ENCODE results near the gene KLHDC7A. TPM values are rescaled to one million over a fixed set of nuclear protein-coding genes. Genes with fewer than 3 reads are reported as not detected.

KLHDC7A gene
- polyA plus RNA-seq, 1 donor = 4.0 TPM

DNA sequence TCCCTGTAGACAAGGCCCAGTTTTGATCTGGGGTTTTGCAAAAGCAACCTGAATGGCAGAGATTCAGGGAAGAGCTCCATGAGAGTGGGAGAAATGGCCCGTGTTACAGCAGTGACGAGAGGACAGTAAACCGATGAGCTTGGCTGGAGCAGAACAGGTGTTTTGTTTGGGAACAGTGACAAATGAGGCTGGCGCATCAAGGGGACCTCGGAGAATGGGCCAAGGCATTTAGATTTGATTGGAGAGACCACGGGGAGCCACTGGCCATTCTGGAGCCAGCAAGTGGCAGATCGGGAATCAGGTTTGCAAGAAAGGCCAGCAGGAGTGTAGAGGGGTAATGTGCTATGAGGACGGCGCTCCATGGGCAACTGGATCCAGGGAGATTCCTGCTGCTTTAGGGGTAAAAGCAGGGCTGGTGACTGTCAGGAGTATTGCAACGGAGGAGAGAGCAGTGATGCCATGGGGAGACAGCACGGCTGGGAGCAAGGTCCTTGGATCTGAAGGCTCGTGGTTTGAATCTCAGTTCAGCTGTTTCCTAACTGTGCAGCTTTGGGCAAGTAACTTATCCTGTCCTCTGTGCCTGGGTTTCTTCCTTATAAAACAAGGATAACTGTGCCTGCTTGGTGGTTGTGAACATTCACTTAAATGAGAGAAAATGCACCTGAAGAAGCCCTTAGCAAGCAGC, 9.9 kb upstream of the KLHDC7A start:
- DNase-seq = no peak
- Histone ChIP-seq H3K4me3 (ENCODE audit: low read length) (no peak overlapping the region), H3K27ac (ENCODE audit: low read length) (no peak overlapping the region), H3K36me3 (ENCODE audit: control insufficient read depth, insufficient read depth, low read length) (no peaks in the 10 kb centered on the region), H3K4me1 (ENCODE audit: control insufficient read depth, insufficient read depth, low read length) (no peaks in the 10 kb centered on the region), H3K9me3 (ENCODE audit: control insufficient read depth, low read depth, low read length) (no peaks in the 10 kb centered on the region), H3K27me3 (ENCODE audit: control insufficient read depth, insufficient read depth, low read length) (no peaks in the 10 kb centered on the region)
- WGBS (ENCODE audit: insufficient coverage, low lambda C conversion rate) = no CpG with 5 or more reads among the region's 12 CpGs

DNA sequence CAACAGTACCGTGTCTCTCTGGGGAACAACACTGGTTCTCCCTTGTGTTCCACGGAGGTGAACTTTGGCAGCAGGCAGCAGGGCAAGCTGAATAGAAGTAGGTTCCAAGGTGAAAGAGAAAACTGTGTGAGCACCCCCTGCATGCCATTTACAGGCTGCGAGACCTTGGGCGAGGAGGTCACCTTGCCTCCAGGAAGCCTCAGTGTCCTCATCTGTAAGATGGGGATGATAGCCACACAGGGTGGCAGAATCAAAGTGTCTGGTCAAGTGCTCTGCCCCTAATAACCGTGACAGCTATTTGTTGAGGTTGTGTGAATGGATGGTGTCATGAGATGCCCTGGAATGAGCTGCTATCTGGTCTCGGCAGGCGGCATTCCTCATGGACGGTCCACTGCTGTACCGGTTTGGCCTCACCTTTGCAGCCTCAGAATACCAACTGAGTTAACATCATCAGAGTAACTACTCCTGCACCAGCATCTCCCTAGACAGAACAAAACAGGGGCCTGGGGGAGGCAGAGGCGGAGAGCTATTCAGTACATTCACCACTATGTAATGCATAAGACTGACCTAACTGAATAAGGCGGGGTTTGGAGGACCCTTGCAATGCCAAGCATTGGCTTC, 7.4 kb upstream of the KLHDC7A start:
- Histone ChIP-seq H3K4me3 (ENCODE audit: low read length) (no peak overlapping the region), H3K27ac (ENCODE audit: low read length) (no peak overlapping the region), H3K36me3 (ENCODE audit: control insufficient read depth, insufficient read depth, low read length) (no peaks in the 10 kb centered on the region), H3K9me3 (ENCODE audit: control insufficient read depth, low read depth, low read length) (no peaks in the 10 kb centered on the region), H3K27me3 (ENCODE audit: control insufficient read depth, insufficient read depth, low read length) (no peaks in the 10 kb centered on the region), H3K4me1 (ENCODE audit: control insufficient read depth, insufficient read depth, low read length) (no peaks in the 10 kb centered on the region)
- WGBS (ENCODE audit: insufficient coverage, low lambda C conversion rate) = 40% methylated on average over 1 of the region's 11 CpGs
- DNase-seq = no peak

- DNase-seq = no peak
- H3K27ac ChIP-seq (ENCODE audit: low read length) = no peak overlapping the region
- H3K4me3 ChIP-seq (ENCODE audit: low read length) = no peak overlapping the region
- H3K9me3 ChIP-seq (ENCODE audit: control insufficient read depth, low read depth, low read length) = no peaks in the 10 kb centered on the region
- 67% methylated on average over 1 of the region's 10 CpGs for WGBS (ENCODE audit: insufficient coverage, low lambda C conversion rate)
- H3K36me3 ChIP-seq (ENCODE audit: control insufficient read depth, insufficient read depth, low read length) = no peaks in the 10 kb centered on the region
- H3K4me1 ChIP-seq (ENCODE audit: control insufficient read depth, insufficient read depth, low read length) = peaks cover 1% of the 10 kb centered on the region
- H3K27me3 ChIP-seq (ENCODE audit: control insufficient read depth, insufficient read depth, low read length) = no peaks in the 10 kb centered on the region
Measured at GRCh38 chr1:18474559-18475175, 6.1 kb upstream of the KLHDC7A start.

- no peaks in the 10 kb centered on the region for H3K36me3 ChIP-seq (ENCODE audit: control insufficient read depth, insufficient read depth, low read length)
- H3K27ac ChIP-seq (ENCODE audit: low read length) = no peak overlapping the region
- H3K27me3 ChIP-seq (ENCODE audit: control insufficient read depth, insufficient read depth, low read length) = no peaks in the 10 kb centered on the region
- H3K4me3 ChIP-seq (ENCODE audit: low read length) = no peak overlapping the region
- peaks cover 5% of the 10 kb centered on the region for H3K4me1 ChIP-seq (ENCODE audit: control insufficient read depth, insufficient read depth, low read length)
- WGBS (ENCODE audit: insufficient coverage, low lambda C conversion rate) = no CpG with 5 or more reads among the region's 10 CpGs
- DNase-seq = no peak
- H3K9me3 ChIP-seq (ENCODE audit: control insufficient read depth, low read depth, low read length) = no peaks in the 10 kb centered on the region
Measured at GRCh38 chr1:18475234-18475905, 5.4 kb upstream of the KLHDC7A start.

DNA sequence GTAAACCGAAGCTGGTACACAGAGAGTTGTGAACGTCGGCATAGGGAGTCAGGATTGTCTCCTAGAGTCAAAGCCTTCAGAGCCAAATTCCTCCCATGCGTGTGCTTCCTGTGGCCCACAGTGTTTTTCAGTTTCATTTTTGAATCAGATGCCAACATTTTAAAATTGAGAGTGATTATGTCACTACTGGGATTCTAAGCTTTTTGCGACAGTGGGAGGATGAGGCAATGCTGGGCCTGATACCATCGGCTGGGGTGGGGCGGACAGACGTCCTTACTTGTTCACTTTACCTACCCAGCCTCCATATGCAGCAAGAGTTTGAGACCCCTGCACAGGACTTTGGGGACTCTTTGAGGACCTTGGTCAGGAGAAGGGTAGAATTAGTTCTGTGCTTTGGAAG, 1.3 kb upstream of the KLHDC7A start:
- H3K4me1 ChIP-seq (ENCODE audit: control insufficient read depth, insufficient read depth, low read length) = peaks cover 17% of the 10 kb centered on the region
- H3K27ac ChIP-seq (ENCODE audit: low read length) = peak overlapping the region; percentile 81
- no peaks in the 10 kb centered on the region for H3K36me3 ChIP-seq (ENCODE audit: control insufficient read depth, insufficient read depth, low read length)
- H3K4me3 ChIP-seq (ENCODE audit: low read length) = no peak overlapping the region
- no peak for DNase-seq
- H3K9me3 ChIP-seq (ENCODE audit: control insufficient read depth, low read depth, low read length) = peaks cover 15% of the 10 kb centered on the region
- WGBS (ENCODE audit: insufficient coverage, low lambda C conversion rate) = no CpG with 5 or more reads among the region's 8 CpGs
- H3K27me3 ChIP-seq (ENCODE audit: control insufficient read depth, insufficient read depth, low read length) = no peaks in the 10 kb centered on the region

GRCh38 chr1:18481190-18481920, 625 bp downstream of the KLHDC7A start:
- H3K4me1 ChIP-seq (ENCODE audit: control insufficient read depth, insufficient read depth, low read length) = peaks cover 17% of the 10 kb centered on the region
- no peaks in the 10 kb centered on the region for H3K27me3 ChIP-seq (ENCODE audit: control insufficient read depth, insufficient read depth, low read length)
- H3K36me3 ChIP-seq (ENCODE audit: control insufficient read depth, insufficient read depth, low read length) = no peaks in the 10 kb centered on the region
- DNase-seq = peak in 1 of 2 donors; percentile 74
- peaks cover 15% of the 10 kb centered on the region for H3K9me3 ChIP-seq (ENCODE audit: control insufficient read depth, low read depth, low read length)
- H3K27ac ChIP-seq (ENCODE audit: low read length) = peak overlapping the region; percentile 81
- no CpG with 5 or more reads among the region's 25 CpGs for WGBS (ENCODE audit: insufficient coverage, low lambda C conversion rate)
- peak overlapping the region; percentile 39 for H3K4me3 ChIP-seq (ENCODE audit: low read length)

- Histone ChIP-seq H3K27ac (ENCODE audit: low read length) (no peak overlapping the region), H3K36me3 (ENCODE audit: control insufficient read depth, insufficient read depth, low read length) (no peaks in the 10 kb centered on the region), H3K27me3 (ENCODE audit: control insufficient read depth, insufficient read depth, low read length) (no peaks in the 10 kb centered on the region), H3K4me3 (ENCODE audit: low read length) (peak overlapping the region; percentile 39), H3K9me3 (ENCODE audit: control insufficient read depth, low read depth, low read length) (peaks cover 15% of the 10 kb centered on the region), H3K4me1 (ENCODE audit: control insufficient read depth, insufficient read depth, low read length) (peaks cover 17% of the 10 kb centered on the region)
- WGBS (ENCODE audit: insufficient coverage, low lambda C conversion rate) = no CpG with 5 or more reads among the region's 49 CpGs
- no peak for DNase-seq
Measured at GRCh38 chr1:18481921-18482701, 1.4 kb downstream of the KLHDC7A start.

GRCh38 chr1:18482721-18483425, 2.1 kb downstream of the KLHDC7A start:
- no peaks in the 10 kb centered on the region for H3K27me3 ChIP-seq (ENCODE audit: control insufficient read depth, insufficient read depth, low read length)
- no CpG with 5 or more reads among the region's 57 CpGs for WGBS (ENCODE audit: insufficient coverage, low lambda C conversion rate)
- H3K9me3 ChIP-seq (ENCODE audit: control insufficient read depth, low read depth, low read length) = peaks cover 15% of the 10 kb centered on the region
- H3K4me3 ChIP-seq (ENCODE audit: low read length) = no peak overlapping the region
- no peak overlapping the region for H3K27ac ChIP-seq (ENCODE audit: low read length)
- H3K4me1 ChIP-seq (ENCODE audit: control insufficient read depth, insufficient read depth, low read length) = peaks cover 17% of the 10 kb centered on the region
- no peaks in the 10 kb centered on the region for H3K36me3 ChIP-seq (ENCODE audit: control insufficient read depth, insufficient read depth, low read length)
- DNase-seq = no peak

GRCh38 chr1:18484276-18484675, 3.5 kb downstream of the KLHDC7A start:
- Histone ChIP-seq H3K27me3 (ENCODE audit: control insufficient read depth, insufficient read depth, low read length) (no peaks in the 10 kb centered on the region), H3K27ac (ENCODE audit: low read length) (no peak overlapping the region), H3K4me1 (ENCODE audit: control insufficient read depth, insufficient read depth, low read length) (peaks cover 17% of the 10 kb centered on the region), H3K9me3 (ENCODE audit: control insufficient read depth, low read depth, low read length) (peaks cover 15% of the 10 kb centered on the region), H3K36me3 (ENCODE audit: control insufficient read depth, insufficient read depth, low read length) (no peaks in the 10 kb centered on the region), H3K4me3 (ENCODE audit: low read length) (no peak overlapping the region)
- no peak for DNase-seq
- no CpG with 5 or more reads among the region's 3 CpGs for WGBS (ENCODE audit: insufficient coverage, low lambda C conversion rate)
